HepG2 (cell line): ENCODE results near the gene PCDH10. TPM values are rescaled to one million over a fixed set of nuclear protein-coding genes. Genes with fewer than 3 reads are reported as not detected.

ENCODE experiments used
- ATAC-seq: fragments of 200-7000 bp; cut with Tn5 transposase; 3 replicates; pipeline ENCODE4 v1.9.1; 2020; ENCODE audit warnings: mild to moderate bottlenecking, moderate library complexity
- BruUV-seq: library from RNA; stranded (reverse); fragments of 400-500 nt; replicated peaks from 2 replicates; lab custom pipeline; 2021; lab: Mats Ljungman, UMichigan
- CTCF ChIA-PET: fragments of 300-600 bp; formaldehyde crosslinking; extraction: SDS; loops from one replicate; lab custom pipeline; 2021; ENCODE audit warnings: low total read pairs, inconsistent platforms, low intra/inter-chr PET ratio; lab: Yijun Ruan, JAX
- POLR2A ChIA-PET: fragments of 350-600 bp; sonication (Branson Sonifier 250); formaldehyde crosslinking; loops from one replicate; lab custom pipeline; 2020; ENCODE audit warnings: antibody characterized with exemption, inconsistent platforms; lab: Yijun Ruan, JAX
- DNase-seq: peaks from one replicate; pipeline ENCODE4 v3.0.0-alpha.2; 2015; ENCODE audit warnings: low spot score
- FAIRE-seq: peaks from 3 replicates; lab custom pipeline; 2011; peaks lifted over from hg19 to GRCh38; lab: Jason Lieb, UNC
- H2AFZ ChIP-seq: one replicate; pipeline ENCODE4 v1.6.1; 2011; ENCODE audit warnings: low read length, inconsistent platforms
- H3K27ac ChIP-seq: fragments of 300-600 bp; 3 replicates; pipeline ENCODE4 v1.8.0; 2011; ENCODE audit warnings: mixed run types, mild to moderate bottlenecking, mixed read lengths, low read length, inconsistent platforms; ENCODE audit not compliant: insufficient read depth; ENCODE audit errors: extremely low read length
- H3K27me3 ChIP-seq, 2 experiments: fragments of 200-600 bp in 1 of 2; 2 replicates in 1 of 2; 3 replicates in 1 of 2; pipeline versions ENCODE4 v1.6.0 to v1.8.0; 2011; ENCODE audit warnings: low read length in 2 of 2, mild to moderate bottlenecking in 2 of 2, moderate library complexity in 2 of 2, inconsistent platforms in 1 of 2; ENCODE audit not compliant: insufficient read depth in 2 of 2, control insufficient read depth in 1 of 2
- H3K36me3 ChIP-seq, 2 experiments: fragments of 200-600 bp in 1 of 2; replicated peaks in 1 of 2; 2 replicates in 1 of 2; 3 replicates in 1 of 2; pipeline versions ENCODE4 v1.5.1 to v1.8.0; 2011; ENCODE audit warnings: low read length in 2 of 2, inconsistent platforms in 1 of 2; ENCODE audit not compliant: insufficient read depth in 2 of 2, control insufficient read depth in 1 of 2
- H3K4me1 ChIP-seq: 2 replicates; pipeline ENCODE4 v1.5.1; 2012; ENCODE audit warnings: low read length, inconsistent platforms; ENCODE audit not compliant: insufficient read depth
- H3K4me2 ChIP-seq: 2 replicates; pipeline ENCODE4 v1.6.0; 2011; ENCODE audit warnings: low read depth, low read length, inconsistent platforms
- H3K4me3 ChIP-seq, 3 experiments: fragments of 200-600 bp in 1 of 3; sonication (generic), shearing (Covaris generic) in 1 of 3; replicated peaks in 1 of 3; 2 replicates each; pipeline ENCODE4 v1.5.1; 2011 to 2016; ENCODE audit warnings: low read length in 3 of 3, inconsistent platforms in 2 of 3, low read depth in 2 of 3, mild to moderate bottlenecking in 2 of 3, control low read depth in 1 of 3, mixed read lengths in 1 of 3; ENCODE audit not compliant: insufficient read depth in 1 of 3
- H3K79me2 ChIP-seq: one replicate; pipeline ENCODE4 v1.6.1; 2011; ENCODE audit warnings: low read length, inconsistent platforms; ENCODE audit not compliant: insufficient read depth
- H3K9ac ChIP-seq: 2 replicates; pipeline ENCODE4 v1.6.0; 2011; ENCODE audit warnings: mild to moderate bottlenecking, low read depth, low read length, inconsistent platforms; ENCODE audit not compliant: insufficient read depth
- H3K9me3 ChIP-seq: 2 replicates; pipeline ENCODE4 v1.5.1; 2012; ENCODE audit warnings: mild to moderate bottlenecking, low read length
- H4K20me1 ChIP-seq: 2 replicates; pipeline ENCODE4 v1.6.0; 2011; ENCODE audit warnings: inconsistent platforms, mild to moderate bottlenecking, low read length, moderate library complexity; ENCODE audit not compliant: insufficient read depth
- PRDM10 ChIP-seq: sonication (generic); formaldehyde crosslinking; IDR thresholded peaks from 2 replicates; pipeline ENCODE4 v1.4.0; 2020; ENCODE audit warnings: low read depth, missing genetic modification reagents
- SMAD3 ChIP-seq: sonication (generic); formaldehyde crosslinking; IDR thresholded peaks from 2 replicates; pipeline ENCODE4 v1.4.0; 2020; ENCODE audit warnings: missing genetic modification reagents
- TP53 ChIP-seq: sonication (generic); formaldehyde crosslinking; conservative IDR thresholded peaks from 2 replicates; pipeline ENCODE4 v1.4.0; 2020; ENCODE audit warnings: missing genetic modification reagents
- ZNF251 ChIP-seq: sonication (generic); formaldehyde crosslinking; IDR thresholded peaks from 2 replicates; pipeline ENCODE4 v1.9.0; 2021; ENCODE audit warnings: mild to moderate bottlenecking, missing genetic modification reagents
- ZNF567 ChIP-seq: sonication (generic); formaldehyde crosslinking; IDR thresholded peaks from 2 replicates; pipeline ENCODE4 v1.8.1; 2023; ENCODE audit warnings: mild to moderate bottlenecking, missing genetic modification reagents, borderline replicate concordance
- WGBS: methylation state at CpG from one replicate; pipeline ENCODE4 v1.1.6; 2017; ENCODE audit warnings: low lambda C conversion rate; 5-methylcytosine and 5-hydroxymethylcytosine counted together
- in situ Hi-C: cut with HindIII; loops from 2 replicates; pipeline ENCODE4 v1.10.0; 2017; ENCODE audit warnings: low pct_unique_long_range_greater_than_20kb; ENCODE audit not compliant: extremely low pct_ligation_motif_present
- intact Hi-C: fragments of 100-400 bp; cut with micrococcal nuclease; formaldehyde crosslinking; loops from one replicate; pipeline ENCODE4 v1.10.0; 2022; ENCODE audit not compliant: unreplicated experiment
- polyA plus RNA-seq, 8 experiments: library from polyadenylated mRNA; depleted of rRNA in 3 of 8; stranded (reverse) in 7 of 8; unstranded in 1 of 8; fragments of >200 nt; fragmentation: Illumina TruSeq in 4 of 8; extraction: Trizol in 4 of 8; gene quantifications; 2 replicates each; pipeline versions ENCODE4 v1.2.1 to v1.2.3, GENCODE V29; 2011 to 2016; ENCODE audit warnings: low read depth in 4 of 8, missing spikeins in 1 of 8, mixed read lengths in 1 of 8; ENCODE audit not compliant: insufficient read depth in 1 of 8
- total RNA-seq, 5 experiments: library from RNA; depleted of rRNA; stranded (reverse); fragments of >200 nt; fragmentation: Illumina TruSeq; extraction: Trizol; gene quantifications; 2 replicates each; pipeline ENCODE4 v1.2.3, GENCODE V29; 2016; ENCODE audit warnings: low read depth in 1 of 5

PCDH10 gene
- total and polyA plus RNA-seq, 2 of the 13 experiments (the other 11 are each of a cell fraction or from before 2014, with no cell fraction given) = not detected

- 71% methylated on average over 2 of the region's 2 CpGs for WGBS
- TF ChIP-seq PRDM10 (CRISPR knock-in tag) = no peak
- no peak for TF ChIP-seq SMAD3 (CRISPR knock-in tag)
- TF ChIP-seq TP53 (CRISPR knock-in tag) = no peak
- TF ChIP-seq ZNF567 = no peak
- no peak for TF ChIP-seq ZNF251 (CRISPR knock-in tag)
- Histone ChIP-seq H3K4me2 (no peak overlapping the region), H3K27ac (no peak overlapping the region), H3K9ac (no peak overlapping the region), H2AFZ (no peak overlapping the region), H3K79me2 (no peaks in the 10 kb centered on the region), H3K4me3 (no peak overlapping the region), H4K20me1 (no peaks in the 10 kb centered on the region), H3K27me3 (no peaks in the 10 kb centered on the region; a peak in 2 of 5 replicates), H3K36me3 (no peaks in the 10 kb centered on the region), H3K9me3 (no peaks in the 10 kb centered on the region), H3K4me1 (no peaks in the 10 kb centered on the region)
- ChIA-PET POLR2A (no interaction called here), CTCF (no interaction called here)
- in situ Hi-C loops = no loop called here
- ATAC-seq (no peak), FAIRE-seq (no peak), DNase-seq (no peak)
- no TSS peak for BruUV-seq
- intact Hi-C loops = loop anchor here (10.0 kb wide), 1 partner anchor 918 kb away; no protein-coding TSS in a partner anchor
These were observed 7.5 kb downstream of the PCDH10 start for GRCh38 chr4:133156556-133156955.
